ENCODE measurements around the gene TM4SF5. TPM values are rescaled to one million over a fixed set of nuclear protein-coding genes. Genes with fewer than 3 reads are reported as not detected.

Gene TM4SF5
- total RNA-seq, 1 experiment from 2014 or later: not detected

DNA sequence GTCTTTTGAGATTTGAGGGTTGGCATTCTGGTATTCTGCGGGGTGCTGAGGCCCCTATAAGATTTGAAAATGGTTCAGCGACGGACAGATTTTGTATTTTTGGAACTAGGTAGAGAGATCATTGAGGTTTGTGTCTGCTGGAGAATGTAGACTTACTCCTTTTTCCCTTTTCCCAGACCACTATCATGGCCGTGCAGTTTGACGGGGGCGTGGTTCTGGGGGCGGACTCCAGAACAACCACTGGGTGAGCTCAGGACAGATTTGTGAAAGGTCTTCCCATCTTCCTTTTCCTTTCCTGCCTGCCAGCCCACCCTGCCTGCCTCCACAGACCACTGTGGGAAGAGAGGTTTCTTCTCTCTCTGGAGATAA, 24.9 kb downstream of the TM4SF5 start:
- Mint-ChIP-seq H3K27me3 (ENCODE audit: low read depth) (peaks cover 16% of the 10 kb centered on the region), H3K4me1 (no peaks in the 10 kb centered on the region), H3K9me3 (no peaks in the 10 kb centered on the region), H3K36me3 (peaks cover 21% of the 10 kb centered on the region), H3K4me3 (peak overlapping the region; percentile 99), H3K27ac (peak overlapping the region; percentile 99)
- ChIA-PET POLR2A (interaction anchor here (1.4 to 1.7 kb wide), 2 partner anchors 65 to 88 kb away, joined by 3 to 4 read pairs; no protein-coding TSS in a partner anchor), CTCF (interaction anchor here (1.0 to 1.7 kb wide), 10 partner anchors 9 to 112 kb away, joined by 3 to 10 read pairs (median 4); partner anchors contain the start of genes CHRNE, MED11 and PLD2)
- TF ChIP-seq ETV6 (CRISPR knock-in tag; IDR thresholded peaks at IDR 0.05) (0 out of 2 replicates have a peak, but pooled peaks have one; percentile 13), ZNF263 (CRISPR knock-in tag; IDR thresholded peaks at IDR 0.05; ENCODE audit: low read depth) (no peak), SOX15 (CRISPR knock-in tag; IDR thresholded peaks at IDR 0.05) (no peak), NR3C1 (CRISPR knock-in tag; conservative IDR thresholded peaks at IDR 0.05; ENCODE audit: low read depth) (no peak)
- TF ChIP-seq, protein P1, sequence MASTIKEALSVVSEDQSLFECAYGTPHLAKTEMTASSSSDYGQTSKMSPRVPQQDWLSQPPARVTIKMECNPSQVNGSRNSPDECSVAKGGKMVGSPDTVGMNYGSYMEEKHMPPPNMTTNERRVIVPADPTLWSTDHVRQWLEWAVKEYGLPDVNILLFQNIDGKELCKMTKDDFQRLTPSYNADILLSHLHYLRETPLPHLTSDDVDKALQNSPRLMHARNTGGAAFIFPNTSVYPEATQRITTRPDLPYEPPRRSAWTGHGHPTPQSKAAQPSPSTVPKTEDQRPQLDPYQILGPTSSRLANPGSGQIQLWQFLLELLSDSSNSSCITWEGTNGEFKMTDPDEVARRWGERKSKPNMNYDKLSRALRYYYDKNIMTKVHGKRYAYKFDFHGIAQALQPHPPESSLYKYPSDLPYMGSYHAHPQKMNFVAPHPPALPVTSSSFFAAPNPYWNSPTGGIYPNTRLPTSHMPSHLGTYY (CRISPR knock-in tag; IDR thresholded peaks at IDR 0.05): no peak
- peak; percentile 71 for ATAC-seq
- peak; percentile 43 for DNase-seq (ENCODE audit: low spot score)

DNA sequence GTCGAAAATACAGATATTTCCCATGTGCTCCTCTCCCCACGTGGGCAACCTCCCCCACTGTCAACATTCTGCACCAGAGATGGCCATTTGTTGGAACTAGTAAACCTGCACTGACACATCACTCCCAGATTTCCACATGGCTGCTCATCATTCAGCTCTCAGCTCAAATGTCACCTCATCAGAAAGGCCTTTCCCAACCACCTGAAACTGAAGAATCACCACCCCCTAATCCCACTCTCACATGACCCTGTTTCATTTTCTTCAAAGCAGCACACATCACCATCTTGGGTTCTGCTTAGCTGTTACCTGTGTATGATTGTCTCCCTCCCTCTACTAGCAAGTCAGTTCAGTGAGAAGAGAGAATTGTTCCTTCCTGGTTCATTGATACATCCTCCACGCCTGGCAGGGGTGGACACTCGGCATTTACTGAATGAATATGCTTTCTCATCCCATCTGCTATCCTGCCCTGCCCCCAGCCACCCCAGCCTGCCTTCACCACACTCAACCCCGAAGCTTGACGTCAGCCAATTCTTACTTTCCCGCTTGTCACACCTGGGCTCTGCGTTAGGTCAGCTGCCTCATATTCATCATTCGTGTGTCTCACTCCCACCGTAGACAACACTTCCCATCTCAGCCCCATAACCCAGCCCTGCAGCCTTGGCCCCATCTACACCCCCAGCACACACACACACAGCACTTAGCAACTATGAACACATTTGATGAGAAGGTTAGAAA, 28.9 kb downstream of the TM4SF5 start:
- H3K36me3 Mint-ChIP-seq: peaks cover 21% of the 10 kb centered on the region
- H3K4me3 Mint-ChIP-seq: no peak overlapping the region
- H3K4me1 Mint-ChIP-seq: no peaks in the 10 kb centered on the region
- CTCF ChIA-PET: interaction anchor here (0.6 to 1.6 kb wide), 4 partner anchors 10 to 88 kb away, joined by 3 to 6 read pairs (median 4); partner anchors contain the start of gene GLTPD2
- H3K27ac Mint-ChIP-seq: peak overlapping the region; percentile 48
- POLR2A ChIA-PET: interaction anchor here (0.7 kb wide), 1 partner anchor 88 kb away, joined by 4 read pairs; no protein-coding TSS in a partner anchor
- DNase-seq (ENCODE audit: low spot score) (no peak), ATAC-seq (no peak)
- H3K9me3 Mint-ChIP-seq: no peaks in the 10 kb centered on the region
- H3K27me3 Mint-ChIP-seq (ENCODE audit: low read depth): no peaks in the 10 kb centered on the region
- TF ChIP-seq RORB (CRISPR knock-in tag; IDR thresholded peaks at IDR 0.05) (no peak), ZNF232 (CRISPR knock-in tag; IDR thresholded peaks at IDR 0.05) (no peak), TEAD1 (CRISPR knock-in tag; IDR thresholded peaks at IDR 0.05) (no peak), ESRRA (CRISPR knock-in tag; IDR thresholded peaks at IDR 0.05; ENCODE audit: borderline replicate concordance) (no peak), SMAD3 (CRISPR knock-in tag; IDR thresholded peaks at IDR 0.05; ENCODE audit: borderline replicate concordance) (no peak)
- TF ChIP-seq, protein P2, sequence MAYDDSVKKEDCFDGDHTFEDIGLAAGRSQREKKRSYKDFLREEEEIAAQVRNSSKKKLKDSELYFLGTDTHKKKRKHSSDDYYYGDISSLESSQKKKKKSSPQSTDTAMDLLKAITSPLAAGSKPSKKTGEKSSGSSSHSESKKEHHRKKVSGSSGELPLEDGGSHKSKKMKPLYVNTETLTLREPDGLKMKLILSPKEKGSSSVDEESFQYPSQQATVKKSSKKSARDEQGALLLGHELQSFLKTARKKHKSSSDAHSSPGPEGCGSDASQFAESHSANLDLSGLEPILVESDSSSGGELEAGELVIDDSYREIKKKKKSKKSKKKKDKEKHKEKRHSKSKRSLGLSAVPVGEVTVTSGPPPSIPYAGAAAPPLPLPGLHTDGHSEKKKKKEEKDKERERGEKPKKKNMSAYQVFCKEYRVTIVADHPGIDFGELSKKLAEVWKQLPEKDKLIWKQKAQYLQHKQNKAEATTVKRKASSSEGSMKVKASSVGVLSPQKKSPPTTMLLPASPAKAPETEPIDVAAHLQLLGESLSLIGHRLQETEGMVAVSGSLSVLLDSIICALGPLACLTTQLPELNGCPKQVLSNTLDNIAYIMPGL (CRISPR knock-in tag; IDR thresholded peaks at IDR 0.05): no peak
- TF ChIP-seq, protein P3, sequence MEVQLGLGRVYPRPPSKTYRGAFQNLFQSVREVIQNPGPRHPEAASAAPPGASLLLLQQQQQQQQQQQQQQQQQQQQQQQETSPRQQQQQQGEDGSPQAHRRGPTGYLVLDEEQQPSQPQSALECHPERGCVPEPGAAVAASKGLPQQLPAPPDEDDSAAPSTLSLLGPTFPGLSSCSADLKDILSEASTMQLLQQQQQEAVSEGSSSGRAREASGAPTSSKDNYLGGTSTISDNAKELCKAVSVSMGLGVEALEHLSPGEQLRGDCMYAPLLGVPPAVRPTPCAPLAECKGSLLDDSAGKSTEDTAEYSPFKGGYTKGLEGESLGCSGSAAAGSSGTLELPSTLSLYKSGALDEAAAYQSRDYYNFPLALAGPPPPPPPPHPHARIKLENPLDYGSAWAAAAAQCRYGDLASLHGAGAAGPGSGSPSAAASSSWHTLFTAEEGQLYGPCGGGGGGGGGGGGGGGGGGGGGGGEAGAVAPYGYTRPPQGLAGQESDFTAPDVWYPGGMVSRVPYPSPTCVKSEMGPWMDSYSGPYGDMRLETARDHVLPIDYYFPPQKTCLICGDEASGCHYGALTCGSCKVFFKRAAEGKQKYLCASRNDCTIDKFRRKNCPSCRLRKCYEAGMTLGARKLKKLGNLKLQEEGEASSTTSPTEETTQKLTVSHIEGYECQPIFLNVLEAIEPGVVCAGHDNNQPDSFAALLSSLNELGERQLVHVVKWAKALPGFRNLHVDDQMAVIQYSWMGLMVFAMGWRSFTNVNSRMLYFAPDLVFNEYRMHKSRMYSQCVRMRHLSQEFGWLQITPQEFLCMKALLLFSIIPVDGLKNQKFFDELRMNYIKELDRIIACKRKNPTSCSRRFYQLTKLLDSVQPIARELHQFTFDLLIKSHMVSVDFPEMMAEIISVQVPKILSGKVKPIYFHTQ (CRISPR knock-in tag; IDR thresholded peaks at IDR 0.05): no peak

DNA sequence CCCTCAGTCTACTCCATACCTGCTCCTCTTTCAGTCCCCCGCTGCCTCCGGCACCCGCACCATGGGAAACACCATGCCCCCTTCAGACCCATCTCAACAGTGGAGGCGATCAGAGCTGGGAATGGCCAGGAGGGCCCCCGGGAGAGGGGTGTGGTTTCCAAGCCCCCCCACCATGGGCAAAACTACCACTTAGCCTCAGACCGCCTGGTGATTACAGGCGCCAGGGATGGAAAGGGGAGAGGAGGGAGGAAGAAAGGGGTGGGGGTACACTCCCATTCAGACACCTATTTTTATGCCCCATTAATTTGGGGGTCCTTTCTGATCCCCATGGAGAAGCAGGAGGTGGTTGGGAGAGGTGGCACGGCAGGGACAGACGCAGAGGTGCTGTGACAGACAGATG, 30.5 kb downstream of the TM4SF5 start, which contains the start of gene C17orf114:
Gene C17orf114, minus strand, starts transcription at position 101 of the 400 bp plus-strand sequence.
- ATAC-seq (no peak), DNase-seq (ENCODE audit: low spot score) (no peak)
- Mint-ChIP-seq H3K27me3 (ENCODE audit: low read depth) (peaks cover 4% of the 10 kb centered on the region; the same call in 1 of the 2 replicates), H3K4me3 (no peak within 1 kb of the TSS), H3K9me3 (no peaks in the 10 kb centered on the region), H3K27ac (0 out of 2 replicates have a peak within 1 kb of the TSS, but pooled peaks have one; percentile 48), H3K4me1 (peaks cover 5% of the 10 kb centered on the region; the same call in 1 of the 2 replicates), H3K36me3 (peaks cover 15% of the 10 kb centered on the region)
- ChIA-PET CTCF (no interaction called here), POLR2A (no interaction called here)
- TF ChIP-seq, protein P4, sequence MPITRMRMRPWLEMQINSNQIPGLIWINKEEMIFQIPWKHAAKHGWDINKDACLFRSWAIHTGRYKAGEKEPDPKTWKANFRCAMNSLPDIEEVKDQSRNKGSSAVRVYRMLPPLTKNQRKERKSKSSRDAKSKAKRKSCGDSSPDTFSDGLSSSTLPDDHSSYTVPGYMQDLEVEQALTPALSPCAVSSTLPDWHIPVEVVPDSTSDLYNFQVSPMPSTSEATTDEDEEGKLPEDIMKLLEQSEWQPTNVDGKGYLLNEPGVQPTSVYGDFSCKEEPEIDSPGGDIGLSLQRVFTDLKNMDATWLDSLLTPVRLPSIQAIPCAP (CRISPR knock-in tag; IDR thresholded peaks at IDR 0.05): no peak
- TF ChIP-seq CBFB (CRISPR knock-in tag; IDR thresholded peaks at IDR 0.05; ENCODE audit: low read depth): no peak
- TF ChIP-seq, protein P5, sequence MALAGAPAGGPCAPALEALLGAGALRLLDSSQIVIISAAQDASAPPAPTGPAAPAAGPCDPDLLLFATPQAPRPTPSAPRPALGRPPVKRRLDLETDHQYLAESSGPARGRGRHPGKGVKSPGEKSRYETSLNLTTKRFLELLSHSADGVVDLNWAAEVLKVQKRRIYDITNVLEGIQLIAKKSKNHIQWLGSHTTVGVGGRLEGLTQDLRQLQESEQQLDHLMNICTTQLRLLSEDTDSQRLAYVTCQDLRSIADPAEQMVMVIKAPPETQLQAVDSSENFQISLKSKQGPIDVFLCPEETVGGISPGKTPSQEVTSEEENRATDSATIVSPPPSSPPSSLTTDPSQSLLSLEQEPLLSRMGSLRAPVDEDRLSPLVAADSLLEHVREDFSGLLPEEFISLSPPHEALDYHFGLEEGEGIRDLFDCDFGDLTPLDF (CRISPR knock-in tag; IDR thresholded peaks at IDR 0.05): no peak

Data from WTC11 (cell line).